Measurements from ENCODE around the gene USH2A.
A peak's percentile ranks its signal among the peaks of the same experiment; 100 is the strongest.

USH2A gene

GRCh38 chr1:216314379-216315095, 108.7 kb downstream of the USH2A start:
- no peak for DNase-seq (ENCODE audit: low spot score)
- TF ChIP-seq CTCF (IDR thresholded peaks at IDR 0.05; ENCODE audit: extremely low read depth, insufficient read depth, missing control alignments) = no peak
- in situ Hi-C loops (cut with MboI; ENCODE audit: low pct_unique_long_range_greater_than_20kb, low sequenced_read_pairs, unreplicated experiment) = no loop called here

- in situ Hi-C loops (cut with MboI; ENCODE audit: low pct_unique_long_range_greater_than_20kb, low sequenced_read_pairs, unreplicated experiment) = no loop called here
- peak; percentile 5 for DNase-seq (ENCODE audit: low spot score)
- peak; percentile 50 for TF ChIP-seq CTCF (IDR thresholded peaks at IDR 0.05; ENCODE audit: extremely low read depth, insufficient read depth, missing control alignments)
Observed at GRCh38 chr1:216310776-216311175, 112.5 kb downstream of the USH2A start.

GRCh38 chr1:216306830-216307229, 116.4 kb downstream of the USH2A start:
- in situ Hi-C loops (cut with MboI; ENCODE audit: low pct_unique_long_range_greater_than_20kb, low sequenced_read_pairs, unreplicated experiment) = no loop called here

GRCh38 chr1:216303690-216304089, 119.6 kb downstream of the USH2A start:
- in situ Hi-C loops (cut with MboI; ENCODE audit: low pct_unique_long_range_greater_than_20kb, low sequenced_read_pairs, unreplicated experiment) = no loop called here
- no peak for TF ChIP-seq CTCF (IDR thresholded peaks at IDR 0.05; ENCODE audit: extremely low read depth, insufficient read depth, missing control alignments)
- no peak for DNase-seq (ENCODE audit: low spot score)

More at GRCh38 chr1:216306830-216307229, 116.4 kb downstream of the USH2A start:
- TF ChIP-seq CTCF (IDR thresholded peaks at IDR 0.05; ENCODE audit: extremely low read depth, insufficient read depth, missing control alignments) = no peak
- no peak for DNase-seq (ENCODE audit: low spot score)

- in situ Hi-C loops (cut with MboI; ENCODE audit: low pct_unique_long_range_greater_than_20kb, low sequenced_read_pairs, unreplicated experiment) = no loop called here
- no peak for TF ChIP-seq CTCF (IDR thresholded peaks at IDR 0.05; ENCODE audit: extremely low read depth, insufficient read depth, missing control alignments)
- DNase-seq (ENCODE audit: low spot score) = no peak
Observed at GRCh38 chr1:216293683-216294082, 129.6 kb downstream of the USH2A start.

GRCh38 chr1:216290074-216290473, 133.2 kb downstream of the USH2A start:
- DNase-seq (ENCODE audit: low spot score) = no peak
- in situ Hi-C loops (cut with MboI; ENCODE audit: low pct_unique_long_range_greater_than_20kb, low sequenced_read_pairs, unreplicated experiment) = no loop called here
- TF ChIP-seq CTCF (IDR thresholded peaks at IDR 0.05; ENCODE audit: extremely low read depth, insufficient read depth, missing control alignments) = no peak
